ENCODE measurements around the gene KIAA0408.
A peak's percentile ranks its signal among the peaks of the same experiment; 100 is the strongest.

KIAA0408 gene

GRCh38 chr6:127463056-127463455 lies 3.9 kb upstream of the KIAA0408 start:
- Histone ChIP-seq H3K9me3 (ENCODE audit: control insufficient read depth, low read length) (no peaks in the 10 kb centered on the region), H3K27ac (ENCODE audit: low read depth, low read length, severe bottlenecking) (no peak overlapping the region), H3K4me3 (ENCODE audit: extremely low read depth, insufficient read depth, low read length, poor library complexity, severe bottlenecking) (no peak overlapping the region), H3K4me1 (ENCODE audit: control insufficient read depth, insufficient read depth, low read length, poor library complexity, severe bottlenecking) (peaks cover 5% of the 10 kb centered on the region), H3K36me3 (ENCODE audit: control insufficient read depth, insufficient read depth, low read length) (peaks cover 11% of the 10 kb centered on the region)
- WGBS, 2 experiments (ENCODE audit: insufficient coverage in 2 of 2) = 83 to 97% methylated on average over 4 of the region's 5 CpGs

GRCh38 chr6:127462376-127462775 lies 3.2 kb upstream of the KIAA0408 start:
- no CpG with 5 or more reads among the region's 2 CpGs for WGBS, 2 experiments (ENCODE audit: insufficient coverage in 2 of 2)

GRCh38 chr6:127460465-127460864 lies 1.3 kb upstream of the KIAA0408 start:
- Histone ChIP-seq H3K36me3 (ENCODE audit: control insufficient read depth, insufficient read depth, low read length) (no peaks in the 10 kb centered on the region), H3K27ac (ENCODE audit: low read depth, low read length, severe bottlenecking) (no peak overlapping the region), H3K4me3 (ENCODE audit: extremely low read depth, insufficient read depth, low read length, poor library complexity, severe bottlenecking) (no peak overlapping the region), H3K9me3 (ENCODE audit: control insufficient read depth, low read length) (no peaks in the 10 kb centered on the region), H3K4me1 (ENCODE audit: control insufficient read depth, insufficient read depth, low read length, poor library complexity, severe bottlenecking) (peaks cover 5% of the 10 kb centered on the region)
- 75% methylated on average over 1 of the region's 1 CpG for WGBS, 2 experiments (ENCODE audit: insufficient coverage in 2 of 2)

More at GRCh38 chr6:127462376-127462775, 3.2 kb upstream of the KIAA0408 start:
- no peaks in the 10 kb centered on the region for H3K9me3 ChIP-seq (ENCODE audit: control insufficient read depth, low read length)
- H3K27ac ChIP-seq (ENCODE audit: low read depth, low read length, severe bottlenecking) = no peak overlapping the region
- H3K4me3 ChIP-seq (ENCODE audit: extremely low read depth, insufficient read depth, low read length, poor library complexity, severe bottlenecking) = no peak overlapping the region
- H3K36me3 ChIP-seq (ENCODE audit: control insufficient read depth, insufficient read depth, low read length) = peaks cover 11% of the 10 kb centered on the region
- peaks cover 5% of the 10 kb centered on the region for H3K4me1 ChIP-seq (ENCODE audit: control insufficient read depth, insufficient read depth, low read length, poor library complexity, severe bottlenecking)

GRCh38 chr6:127458817-127459216 lies 372 bp downstream of the KIAA0408 start:
- WGBS, 2 experiments (ENCODE audit: insufficient coverage in 2 of 2) = 81 to 100% methylated on average over 2 to 4 of the region's 4 CpGs
- Histone ChIP-seq H3K4me1 (ENCODE audit: control insufficient read depth, insufficient read depth, low read length, poor library complexity, severe bottlenecking) (peaks cover 5% of the 10 kb centered on the region), H3K4me3 (ENCODE audit: extremely low read depth, insufficient read depth, low read length, poor library complexity, severe bottlenecking) (no peak overlapping the region), H3K36me3 (ENCODE audit: control insufficient read depth, insufficient read depth, low read length) (no peaks in the 10 kb centered on the region), H3K9me3 (ENCODE audit: control insufficient read depth, low read length) (no peaks in the 10 kb centered on the region), H3K27ac (ENCODE audit: low read depth, low read length, severe bottlenecking) (peak overlapping the region; percentile 63)

GRCh38 chr6:127458222-127458621 lies 967 bp downstream of the KIAA0408 start:
- no peaks in the 10 kb centered on the region for H3K9me3 ChIP-seq (ENCODE audit: control insufficient read depth, low read length)
- WGBS, 2 experiments (ENCODE audit: insufficient coverage in 2 of 2) = 94 to 100% methylated on average over 1 to 3 of the region's 3 CpGs
- H3K4me3 ChIP-seq (ENCODE audit: extremely low read depth, insufficient read depth, low read length, poor library complexity, severe bottlenecking) = no peak overlapping the region
- H3K36me3 ChIP-seq (ENCODE audit: control insufficient read depth, insufficient read depth, low read length) = no peaks in the 10 kb centered on the region
- H3K27ac ChIP-seq (ENCODE audit: low read depth, low read length, severe bottlenecking) = no peak overlapping the region
- peaks cover 5% of the 10 kb centered on the region for H3K4me1 ChIP-seq (ENCODE audit: control insufficient read depth, insufficient read depth, low read length, poor library complexity, severe bottlenecking)

GRCh38 chr6:127457456-127458064 lies 1.6 kb downstream of the KIAA0408 start:
- H3K27ac ChIP-seq (ENCODE audit: low read depth, low read length, severe bottlenecking) = no peak overlapping the region
- H3K4me3 ChIP-seq (ENCODE audit: extremely low read depth, insufficient read depth, low read length, poor library complexity, severe bottlenecking) = no peak overlapping the region
- no peaks in the 10 kb centered on the region for H3K9me3 ChIP-seq (ENCODE audit: control insufficient read depth, low read length)
- H3K36me3 ChIP-seq (ENCODE audit: control insufficient read depth, insufficient read depth, low read length) = no peaks in the 10 kb centered on the region
- 100% methylated on average over 1 of the region's 3 CpGs; no CpG with 5 or more reads in 1 of the 2 experiments for WGBS, 2 experiments (ENCODE audit: insufficient coverage in 2 of 2)
- H3K4me1 ChIP-seq (ENCODE audit: control insufficient read depth, insufficient read depth, low read length, poor library complexity, severe bottlenecking) = peaks cover 5% of the 10 kb centered on the region

GRCh38 chr6:127456465-127456864 lies 2.7 kb downstream of the KIAA0408 start:
- H3K27ac ChIP-seq (ENCODE audit: low read depth, low read length, severe bottlenecking) = no peak overlapping the region
- WGBS, 2 experiments (ENCODE audit: insufficient coverage in 2 of 2) = no CpG with 5 or more reads among the region's 3 CpGs
- H3K9me3 ChIP-seq (ENCODE audit: control insufficient read depth, low read length) = no peaks in the 10 kb centered on the region
- no peaks in the 10 kb centered on the region for H3K36me3 ChIP-seq (ENCODE audit: control insufficient read depth, insufficient read depth, low read length)
- no peak overlapping the region for H3K4me3 ChIP-seq (ENCODE audit: extremely low read depth, insufficient read depth, low read length, poor library complexity, severe bottlenecking)
- H3K4me1 ChIP-seq (ENCODE audit: control insufficient read depth, insufficient read depth, low read length, poor library complexity, severe bottlenecking) = peaks cover 5% of the 10 kb centered on the region

GRCh38 chr6:127453845-127454619 lies 5.2 kb downstream of the KIAA0408 start:
- Histone ChIP-seq H3K4me3 (ENCODE audit: extremely low read depth, insufficient read depth, low read length, poor library complexity, severe bottlenecking) (no peak overlapping the region), H3K4me1 (ENCODE audit: control insufficient read depth, insufficient read depth, low read length, poor library complexity, severe bottlenecking) (peaks cover 5% of the 10 kb centered on the region), H3K36me3 (ENCODE audit: control insufficient read depth, insufficient read depth, low read length) (peaks cover 7% of the 10 kb centered on the region), H3K9me3 (ENCODE audit: control insufficient read depth, low read length) (no peaks in the 10 kb centered on the region), H3K27ac (ENCODE audit: low read depth, low read length, severe bottlenecking) (no peak overlapping the region)
- WGBS, 2 experiments (ENCODE audit: insufficient coverage in 2 of 2) = no CpG with 5 or more reads among the region's 2 CpGs

GRCh38 chr6:127452803-127453202 lies 6.4 kb downstream of the KIAA0408 start:
- Histone ChIP-seq H3K9me3 (ENCODE audit: control insufficient read depth, low read length) (no peaks in the 10 kb centered on the region), H3K27ac (ENCODE audit: low read depth, low read length, severe bottlenecking) (no peak overlapping the region), H3K36me3 (ENCODE audit: control insufficient read depth, insufficient read depth, low read length) (peaks cover 9% of the 10 kb centered on the region)

GRCh38 chr6:127451388-127451787 lies 7.8 kb downstream of the KIAA0408 start:
- WGBS, 2 experiments (ENCODE audit: insufficient coverage in 2 of 2) = 76 to 100% methylated on average over 2 of the region's 3 CpGs
- peaks cover 19% of the 10 kb centered on the region for H3K36me3 ChIP-seq (ENCODE audit: control insufficient read depth, insufficient read depth, low read length)
- no peaks in the 10 kb centered on the region for H3K4me1 ChIP-seq (ENCODE audit: control insufficient read depth, insufficient read depth, low read length, poor library complexity, severe bottlenecking)

More at GRCh38 chr6:127452803-127453202, 6.4 kb downstream of the KIAA0408 start:
- H3K4me3 ChIP-seq (ENCODE audit: extremely low read depth, insufficient read depth, low read length, poor library complexity, severe bottlenecking) = no peak overlapping the region
- H3K4me1 ChIP-seq (ENCODE audit: control insufficient read depth, insufficient read depth, low read length, poor library complexity, severe bottlenecking) = no peaks in the 10 kb centered on the region

GRCh38 chr6:127447780-127448179 lies 11.4 kb downstream of the KIAA0408 start:
- H3K4me1 ChIP-seq (ENCODE audit: control insufficient read depth, insufficient read depth, low read length, poor library complexity, severe bottlenecking) = no peaks in the 10 kb centered on the region
- H3K9me3 ChIP-seq (ENCODE audit: control insufficient read depth, low read length) = no peaks in the 10 kb centered on the region
- H3K4me3 ChIP-seq (ENCODE audit: extremely low read depth, insufficient read depth, low read length, poor library complexity, severe bottlenecking) = no peak overlapping the region
- no peak overlapping the region for H3K27ac ChIP-seq (ENCODE audit: low read depth, low read length, severe bottlenecking)
- peaks cover 27% of the 10 kb centered on the region for H3K36me3 ChIP-seq (ENCODE audit: control insufficient read depth, insufficient read depth, low read length)

More at GRCh38 chr6:127451388-127451787, 7.8 kb downstream of the KIAA0408 start:
- H3K9me3 ChIP-seq (ENCODE audit: control insufficient read depth, low read length) = no peaks in the 10 kb centered on the region
- H3K27ac ChIP-seq (ENCODE audit: low read depth, low read length, severe bottlenecking) = no peak overlapping the region
- no peak overlapping the region for H3K4me3 ChIP-seq (ENCODE audit: extremely low read depth, insufficient read depth, low read length, poor library complexity, severe bottlenecking)

All from mesodermal cell (in vitro differentiated cells).